B cell (primary cell): ENCODE measurements around the gene NXNL2. TPM values are rescaled to one million over a fixed set of nuclear protein-coding genes. Genes with fewer than 3 reads are reported as not detected.

ENCODE experiments used
- ATAC-seq: fragments of 200-7000 bp; cut with Tn5 transposase; one replicate; pipeline ENCODE4 v1.10.0; 2021; ENCODE audit warnings: low read depth, mild to moderate bottlenecking, moderate number of reproducible peaks, moderate library complexity
- CTCF ChIA-PET: fragments of 350-600 bp; sonication (Branson Sonifier 250); formaldehyde crosslinking; loops from one replicate; lab custom pipeline; 2021; ENCODE audit warnings: antibody characterized with exemption, inconsistent platforms; lab: Charles Lee
- POLR2A ChIA-PET: fragments of 350-600 bp; sonication (Branson Sonifier 250); formaldehyde crosslinking; loops from one replicate; lab custom pipeline; 2021; ENCODE audit warnings: antibody characterized with exemption; lab: Charles Lee
- DNase-seq: peaks from one replicate; pipeline ENCODE4 v3.0.0; 2013
- H2AFZ ChIP-seq: 2 replicates; pipeline ENCODE4 v1.6.1; 2012; ENCODE audit warnings: mild to moderate bottlenecking, low read depth, low read length; ENCODE audit not compliant: insufficient read depth, poor library complexity, severe bottlenecking
- H3K27ac ChIP-seq, 2 donors: 1 replicate in 1 of 2; 2 replicates in 1 of 2; pipeline ENCODE4 v1.5.1; 2012 to 2013; ENCODE audit warnings: low read length in 2 of 2, mild to moderate bottlenecking in 2 of 2, moderate library complexity in 1 of 2
- H3K27me3 ChIP-seq, 4 experiments: fragments of 200-600 bp in 1 of 4; sonication (generic) in 1 of 4; replicated peaks in 1 of 4; 1 replicate in 2 of 4; 2 replicates in 2 of 4; pipeline versions ENCODE4 v1.6.1 to v1.7.0; 2013 to 2016; ENCODE audit warnings: low read length in 3 of 4, mild to moderate bottlenecking in 2 of 4, mixed read lengths in 1 of 4, moderate library complexity in 1 of 4; ENCODE audit not compliant: insufficient read depth in 4 of 4, control insufficient read depth in 3 of 4; ENCODE audit errors: control extremely low read depth in 1 of 4
- H3K36me3 ChIP-seq, 2 experiments: replicated peaks in 1 of 2; 1 replicate in 1 of 2; 2 replicates in 1 of 2; pipeline versions ENCODE4 v1.6.1 to v1.7.1; 2013; ENCODE audit warnings: low read length in 1 of 2; ENCODE audit not compliant: insufficient read depth in 2 of 2, control insufficient read depth in 1 of 2; ENCODE audit errors: control extremely low read depth in 1 of 2, extremely low read depth in 1 of 2
- H3K4me1 ChIP-seq, 2 donors: fragments of 200-600 bp in 1 of 2; sonication (generic) in 1 of 2; 1 replicate in 1 of 2; 2 replicates in 1 of 2; pipeline versions ENCODE4 v1.5.1 to v1.6.1; 2013 to 2017; ENCODE audit warnings: low read length in 2 of 2; ENCODE audit not compliant: control insufficient read depth in 2 of 2, insufficient read depth in 2 of 2
- H3K4me2 ChIP-seq: replicated peaks from 2 replicates; pipeline ENCODE3; 2012; ENCODE audit warnings: mild to moderate bottlenecking, low read depth, low read length; ENCODE audit not compliant: poor library complexity, severe bottlenecking
- H3K4me3 ChIP-seq, 5 experiments: fragments of 200-600 bp in 1 of 5; sonication (generic) in 1 of 5; 1 replicate in 3 of 5; 2 replicates in 2 of 5; pipeline versions ENCODE4 v1.5.1 to v1.7.0; 2011 to 2016; ENCODE audit warnings: low read length in 4 of 5, mild to moderate bottlenecking in 4 of 5, low read depth in 2 of 5, control low read depth in 1 of 5, moderate library complexity in 1 of 5; ENCODE audit not compliant: insufficient read depth in 1 of 5; ENCODE audit errors: control extremely low read depth in 1 of 5, extremely low read depth in 1 of 5
- H3K79me2 ChIP-seq: fragments of 200-600 bp; sonication (generic); one replicate; pipeline ENCODE4 v1.6.0; 2016; ENCODE audit warnings: low read length; ENCODE audit not compliant: control insufficient read depth, insufficient read depth
- H3K9ac ChIP-seq: fragments of 200-600 bp; sonication (generic); 2 replicates; pipeline ENCODE4 v1.6.1; 2017; ENCODE audit warnings: mild to moderate bottlenecking, low read length, moderate library complexity
- H3K9me3 ChIP-seq, 3 donors: one replicate each; pipeline versions ENCODE4 v1.6.1 to v1.7.1; 2013; ENCODE audit warnings: low read length in 2 of 3; ENCODE audit not compliant: control insufficient read depth in 2 of 3, insufficient read depth in 1 of 3; ENCODE audit errors: control extremely low read depth in 1 of 3
- H4K20me1 ChIP-seq: 2 replicates; pipeline ENCODE4 v1.6.0; 2012; ENCODE audit warnings: mild to moderate bottlenecking, low read length; ENCODE audit not compliant: insufficient read depth, control insufficient read depth, poor library complexity, severe bottlenecking
- H3K27ac Mint-ChIP-seq: one replicate; pipeline ENCODE4 v1.8.0; 2021; ENCODE audit warnings: mixed read lengths
- H3K27me3 Mint-ChIP-seq: one replicate; pipeline ENCODE4 v1.8.0; 2021; ENCODE audit warnings: mixed read lengths
- H3K4me1 Mint-ChIP-seq: one replicate; pipeline ENCODE4 v1.8.0; 2021; ENCODE audit warnings: mixed read lengths
- H3K4me3 Mint-ChIP-seq: one replicate; pipeline ENCODE4 v1.8.0; 2021; ENCODE audit warnings: mixed read lengths
- H3K9me3 Mint-ChIP-seq: one replicate; pipeline ENCODE4 v1.8.0; 2022; ENCODE audit warnings: mixed read lengths; ENCODE audit not compliant: insufficient read depth
- CTCF ChIP-seq: fragments of 200-600 bp; IDR thresholded peaks from one replicate; pipeline ENCODE4 v1.8.0; 2022; ENCODE audit warnings: antibody characterized with exemption, mild to moderate bottlenecking
- EZH2 ChIP-seq: IDR thresholded peaks from 2 replicates; pipeline ENCODE4 v1.6.1; 2012; ENCODE audit warnings: borderline replicate concordance, low read depth, mild to moderate bottlenecking, moderate library complexity, low read length; ENCODE audit not compliant: insufficient read depth, poor library complexity, severe bottlenecking
- WGBS: methylation state at CpG from one replicate; pipeline ENCODE4 v1.1.5; 2013; ENCODE audit warnings: missing lambda C conversion rate; ENCODE audit not compliant: insufficient coverage; 5-methylcytosine and 5-hydroxymethylcytosine counted together
- intact Hi-C: fragments of 100-400 bp; cut with micrococcal nuclease; formaldehyde crosslinking; loops from one replicate; pipeline ENCODE4 v1.10.0; 2022
- polyA plus RNA-seq: library from polyadenylated mRNA; depleted of rRNA; stranded (reverse); fragments of >200 nt; gene quantifications from 2 replicates; pipeline ENCODE4 v1.2.3, GENCODE V29; 2012
- total RNA-seq, 2 donors: library from RNA; stranded (reverse); fragments of 120-200 nt in 1 of 2; gene quantifications; 1 replicate in 1 of 2; 2 replicates in 1 of 2; pipeline versions ENCODE4 v1.2.3 to v1.2.4, GENCODE V29; 2013 to 2022

The NXNL2 gene
- total and polyA plus RNA-seq, 2 donors (not counting 1 experiment from before 2014, with no cell fraction given), result not detected

DNA sequence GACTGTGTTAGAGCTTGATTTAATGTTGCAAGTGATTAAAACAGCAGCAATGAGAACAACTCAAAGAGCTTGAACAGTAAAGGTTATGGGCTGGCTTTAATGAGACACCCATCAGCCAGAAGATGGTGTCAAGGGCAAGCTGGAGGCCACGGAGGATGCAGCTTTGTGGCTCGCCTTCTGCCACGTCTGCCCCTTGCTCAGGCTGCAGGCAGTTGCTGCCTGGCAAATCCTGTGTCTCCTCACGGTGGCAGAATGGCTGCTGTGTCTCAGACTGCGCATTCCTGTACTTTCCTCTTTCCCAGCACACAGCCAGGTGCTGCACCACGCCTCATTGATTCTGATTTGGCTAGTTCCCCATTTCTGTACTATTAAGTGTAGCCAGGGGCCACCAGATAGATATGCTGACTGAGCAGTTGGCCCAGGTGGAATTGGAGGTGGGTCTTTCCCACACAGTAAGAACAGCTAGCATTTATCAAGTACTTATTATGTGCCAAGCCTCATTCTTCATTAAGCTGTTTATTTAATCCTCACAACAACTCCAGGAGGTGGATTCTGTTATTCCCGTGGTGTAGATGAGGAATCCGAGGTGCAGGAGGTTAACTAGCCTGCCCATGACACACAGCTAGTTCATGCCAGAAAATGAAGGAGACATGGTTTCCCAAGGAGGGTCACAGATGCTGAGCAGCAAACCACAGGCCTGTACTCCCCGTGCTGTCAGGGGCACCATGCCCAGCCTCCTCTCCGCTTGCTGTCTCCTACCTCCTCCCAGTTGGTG, 3.5 kb downstream of the NXNL2 start:
- Mint-ChIP-seq H3K9me3 (no peaks in the 10 kb centered on the region), H3K27ac (no peak overlapping the region), H3K4me1 (peaks cover 7% of the 10 kb centered on the region), H3K4me3 (no peak overlapping the region), H3K27me3 (peaks cover 26% of the 10 kb centered on the region)
- H3K9ac ChIP-seq, result no peak overlapping the region
- H3K27me3 ChIP-seq, result peaks cover 0 to 42% (median 16%) of the 10 kb centered on the region in 4 experiments
- ChIA-PET CTCF (no interaction called here), POLR2A (no interaction called here)
- intact Hi-C loops, result no loop called here
- peaks cover 0 to 17% (median 0%) of the 10 kb centered on the region in 3 donors for H3K9me3 ChIP-seq
- H3K4me1 ChIP-seq, result peaks cover 15% of the 10 kb centered on the region in 2 donors
- no peaks in the 10 kb centered on the region for H3K79me2 ChIP-seq
- 85% methylated on average over 8 of the region's 10 CpGs for WGBS
- no peaks in the 10 kb centered on the region for H3K36me3 ChIP-seq
- H3K4me3 ChIP-seq, result no peak overlapping the region
- H2AFZ ChIP-seq, result no peak overlapping the region
- no peak for TF ChIP-seq CTCF
- no peak for TF ChIP-seq EZH2
- DNase-seq (no peak), ATAC-seq (no peak)
- H3K4me2 ChIP-seq, result no peak overlapping the region
- no peak overlapping the region for H3K27ac ChIP-seq
- H4K20me1 ChIP-seq, result no peaks in the 10 kb centered on the region

DNA sequence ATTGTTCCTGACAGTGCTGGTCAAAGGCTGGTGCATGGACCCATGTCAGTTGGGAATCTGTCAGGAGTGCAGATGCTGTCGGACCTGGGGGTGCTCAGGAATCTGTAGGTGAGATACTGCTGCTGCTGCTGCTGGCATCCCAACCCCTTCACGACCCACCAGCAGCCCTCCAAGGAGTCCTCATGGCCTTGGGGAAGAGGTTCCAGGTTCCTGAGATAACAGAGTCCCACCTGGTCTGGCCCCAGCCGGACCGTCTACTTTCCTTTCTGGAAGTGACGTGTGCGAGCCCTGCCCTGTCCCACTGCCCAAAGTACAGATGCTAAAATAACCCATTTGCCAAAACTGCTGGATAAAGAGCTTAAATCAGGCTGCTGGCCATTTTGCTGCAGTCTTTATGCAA, 4.3 kb downstream of the NXNL2 start:
- no peak for DNase-seq
- ChIA-PET POLR2A (no interaction called here), CTCF (no interaction called here)
- no peak overlapping the region for H3K4me2 ChIP-seq
- H3K4me3 ChIP-seq, result no peak overlapping the region
- H3K79me2 ChIP-seq, result no peaks in the 10 kb centered on the region
- peaks cover 15% of the 10 kb centered on the region in 2 donors for H3K4me1 ChIP-seq
- H2AFZ ChIP-seq, result no peak overlapping the region
- intact Hi-C loops, result no loop called here
- H3K9ac ChIP-seq, result no peak overlapping the region
- Mint-ChIP-seq H3K4me1 (peaks cover 2% of the 10 kb centered on the region), H3K27ac (no peak overlapping the region), H3K9me3 (no peaks in the 10 kb centered on the region), H3K27me3 (peaks cover 21% of the 10 kb centered on the region), H3K4me3 (no peak overlapping the region)
- 85% methylated on average over 6 of the region's 6 CpGs for WGBS
- H4K20me1 ChIP-seq, result no peaks in the 10 kb centered on the region
- H3K27me3 ChIP-seq, result peaks cover 0 to 39% (median 15%) of the 10 kb centered on the region in 4 experiments
- ATAC-seq, result no peak
- no peaks in the 10 kb centered on the region for H3K36me3 ChIP-seq
- no peak overlapping the region for H3K27ac ChIP-seq
- peaks cover 0 to 17% (median 0%) of the 10 kb centered on the region in 3 donors for H3K9me3 ChIP-seq
- TF ChIP-seq CTCF (no peak), EZH2 (no peak)
